Activated CD8-positive, alpha-beta memory T cell treated with anti-CD3 and anti-CD28 coated beads for 24 hours (primary cell): ENCODE results near the gene EPB41L2.

Experiments
- DNase-seq: peaks from one replicate; pipeline ENCODE4 v3.0.0-alpha.2; 2020

EPB41L2 gene

GRCh38 chr6:131061041-131061750, 1.8 kb downstream of the EPB41L2 start:
- no peak for DNase-seq

- no peak for DNase-seq
Measured at GRCh38 chr6:131060311-131060710, 2.7 kb downstream of the EPB41L2 start.

GRCh38 chr6:131059486-131059885, 3.6 kb downstream of the EPB41L2 start:
- no peak for DNase-seq

- DNase-seq, result no peak
Measured at GRCh38 chr6:131058236-131058635, 4.8 kb downstream of the EPB41L2 start.

GRCh38 chr6:131054392-131055250, 8.4 kb downstream of the EPB41L2 start:
- DNase-seq, result no peak

GRCh38 chr6:131053546-131054240, 9.4 kb downstream of the EPB41L2 start:
- DNase-seq, result no peak

GRCh38 chr6:131052181-131052580, 10.9 kb downstream of the EPB41L2 start:
- no peak for DNase-seq

- no peak for DNase-seq
Measured at GRCh38 chr6:131051341-131051740, 11.7 kb downstream of the EPB41L2 start.

- no peak for DNase-seq
Measured at GRCh38 chr6:131049608-131050007, 13.4 kb downstream of the EPB41L2 start.

- DNase-seq, result no peak
Measured at GRCh38 chr6:131048933-131049515, 14.0 kb downstream of the EPB41L2 start.

GRCh38 chr6:131048459-131048858, 14.6 kb downstream of the EPB41L2 start:
- DNase-seq, result no peak

- no peak for DNase-seq
Measured at GRCh38 chr6:131045139-131045538, 17.9 kb downstream of the EPB41L2 start.

GRCh38 chr6:131043902-131044447, 19.1 kb downstream of the EPB41L2 start:
- no peak for DNase-seq

- no peak for DNase-seq
Measured at GRCh38 chr6:131042664-131043063, 20.4 kb downstream of the EPB41L2 start.

GRCh38 chr6:131041814-131042213, 21.2 kb downstream of the EPB41L2 start:
- DNase-seq, result no peak

GRCh38 chr6:131040866-131041265, 22.2 kb downstream of the EPB41L2 start:
- DNase-seq, result no peak

GRCh38 chr6:131039345-131039680, 23.7 kb downstream of the EPB41L2 start:
- no peak for DNase-seq

- DNase-seq, result no peak
Measured at GRCh38 chr6:131038597-131039344, 24.3 kb downstream of the EPB41L2 start.

- no peak for DNase-seq
Measured at GRCh38 chr6:131037194-131037897, 25.7 kb downstream of the EPB41L2 start.

GRCh38 chr6:131036601-131037000, 26.4 kb downstream of the EPB41L2 start:
- no peak for DNase-seq

- no peak for DNase-seq
Measured at GRCh38 chr6:131036143-131036542, 26.9 kb downstream of the EPB41L2 start.

GRCh38 chr6:131035582-131035981, 27.5 kb downstream of the EPB41L2 start:
- DNase-seq, result no peak
